Right kidney (tissue), 1 donor: ENCODE measurements around the gene TNFRSF18.
A peak's percentile ranks its signal among the peaks of the same experiment; 100 is the strongest.

Experiments
- DNase-seq: peaks from one replicate; pipeline ENCODE4 v3.0.0-alpha.2; 2016

Gene TNFRSF18

GRCh38 chr1:1179346-1179982, 26.9 kb downstream of the TNFRSF18 start:
- peak; percentile 35 for DNase-seq

GRCh38 chr1:1178794-1179331, 27.5 kb downstream of the TNFRSF18 start:
- DNase-seq, result no peak

- DNase-seq, result no peak
Observed at GRCh38 chr1:1177452-1178206, 28.8 kb downstream of the TNFRSF18 start.

- peak; percentile 10 for DNase-seq
Observed at GRCh38 chr1:1176931-1177330, 29.5 kb downstream of the TNFRSF18 start.

GRCh38 chr1:1176063-1176761, 30.2 kb downstream of the TNFRSF18 start:
- DNase-seq, result peak; percentile 27

GRCh38 chr1:1175221-1176062, 30.9 kb downstream of the TNFRSF18 start:
- no peak for DNase-seq

GRCh38 chr1:1173793-1174415, 32.5 kb downstream of the TNFRSF18 start, which contains the start of gene TTLL10:
TSS of gene TTLL10 (plus strand) at chr1:1173880. CDS start at chr1:1179216, 5,336 bp downstream.
- peak; percentile 63 for DNase-seq

- DNase-seq, result no peak
Observed at GRCh38 chr1:1173061-1173792, 33.2 kb downstream of the TNFRSF18 start.

- DNase-seq, result no peak
Observed at GRCh38 chr1:1171546-1172340, 34.6 kb downstream of the TNFRSF18 start.

GRCh38 chr1:1171161-1171545, 35.2 kb downstream of the TNFRSF18 start:
- DNase-seq, result no peak

GRCh38 chr1:1170215-1171091, 35.9 kb downstream of the TNFRSF18 start:
- no peak for DNase-seq

GRCh38 chr1:1169429-1170214, 36.8 kb downstream of the TNFRSF18 start:
- DNase-seq, result peak; percentile 29

GRCh38 chr1:1168451-1169411, 37.7 kb downstream of the TNFRSF18 start:
- peak; percentile 67 for DNase-seq

- DNase-seq, result no peak
Observed at GRCh38 chr1:1167841-1168450, 38.4 kb downstream of the TNFRSF18 start.

- peak; percentile 22 for DNase-seq
Observed at GRCh38 chr1:1167398-1167821, 39.0 kb downstream of the TNFRSF18 start.
